Lower leg skin (tissue), 3 donors: ENCODE data around the gene SLC6A13.

Experiments
- POLR2A ChIP-seq, 2 donors: fragments of 450-650 bp; IDR thresholded peaks; one replicate each; pipeline ENCODE4 v1.6.1; 2016 to 2017; ENCODE audit warnings: antibody characterized with exemption in 2 of 2, mild to moderate bottlenecking in 1 of 2, moderate library complexity in 1 of 2
- TF ChIP-seq, protein P1 (sequence below), 3 donors: fragments of 450-650 bp; IDR thresholded peaks; one replicate each; pipeline ENCODE4 v1.5.1; 2016; ENCODE audit warnings: antibody characterized with exemption in 3 of 3, mild to moderate bottlenecking in 3 of 3, moderate library complexity in 2 of 3

DNA sequence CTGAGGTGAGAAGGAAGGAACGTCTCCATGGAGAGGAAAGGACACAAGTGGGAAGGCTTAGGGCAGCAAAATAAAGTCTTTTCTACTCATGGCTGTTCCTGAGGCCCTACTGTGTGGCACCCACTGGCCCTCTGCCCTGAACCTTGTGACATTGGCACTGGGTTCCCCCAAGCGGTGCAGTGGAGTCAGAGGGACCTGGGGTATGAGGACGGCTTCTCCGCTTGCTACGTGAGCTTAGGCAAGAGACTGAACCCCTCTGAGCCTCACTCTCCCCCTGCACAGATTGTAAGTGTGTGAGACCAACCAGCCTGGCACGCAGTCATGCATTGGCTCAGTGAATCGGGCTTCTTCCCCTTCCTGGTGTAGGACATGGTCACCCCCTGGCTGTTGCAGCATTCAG, 68.4 kb downstream of the SLC6A13 start:
- TF ChIP-seq POLR2A (IDR thresholded peaks at IDR 0.05) = no peak
- TF ChIP-seq, protein P1, sequence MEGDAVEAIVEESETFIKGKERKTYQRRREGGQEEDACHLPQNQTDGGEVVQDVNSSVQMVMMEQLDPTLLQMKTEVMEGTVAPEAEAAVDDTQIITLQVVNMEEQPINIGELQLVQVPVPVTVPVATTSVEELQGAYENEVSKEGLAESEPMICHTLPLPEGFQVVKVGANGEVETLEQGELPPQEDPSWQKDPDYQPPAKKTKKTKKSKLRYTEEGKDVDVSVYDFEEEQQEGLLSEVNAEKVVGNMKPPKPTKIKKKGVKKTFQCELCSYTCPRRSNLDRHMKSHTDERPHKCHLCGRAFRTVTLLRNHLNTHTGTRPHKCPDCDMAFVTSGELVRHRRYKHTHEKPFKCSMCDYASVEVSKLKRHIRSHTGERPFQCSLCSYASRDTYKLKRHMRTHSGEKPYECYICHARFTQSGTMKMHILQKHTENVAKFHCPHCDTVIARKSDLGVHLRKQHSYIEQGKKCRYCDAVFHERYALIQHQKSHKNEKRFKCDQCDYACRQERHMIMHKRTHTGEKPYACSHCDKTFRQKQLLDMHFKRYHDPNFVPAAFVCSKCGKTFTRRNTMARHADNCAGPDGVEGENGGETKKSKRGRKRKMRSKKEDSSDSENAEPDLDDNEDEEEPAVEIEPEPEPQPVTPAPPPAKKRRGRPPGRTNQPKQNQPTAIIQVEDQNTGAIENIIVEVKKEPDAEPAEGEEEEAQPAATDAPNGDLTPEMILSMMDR (IDR thresholded peaks at IDR 0.05) = no peak
